Measurements from ENCODE around the gene PCGF1.

PCGF1 gene

GRCh38 chr2:74546004-74546403 lies 38.5 kb upstream of the PCGF1 start:
- TF ChIP-seq CTCF (IDR thresholded peaks at IDR 0.05; ENCODE audit: low read length), result no peak
- no peak for TF ChIP-seq EZH2 (IDR thresholded peaks at IDR 0.05; ENCODE audit: borderline replicate concordance, low read length)
- Histone ChIP-seq H3K27me3 (ENCODE audit: insufficient read depth, low read length) (peaks cover 13% of the 10 kb centered on the region), H3F3A (ENCODE audit: insufficient read depth, low read length) (no peaks in the 10 kb centered on the region)

GRCh38 chr2:74544634-74545033 lies 37.1 kb upstream of the PCGF1 start:
- TF ChIP-seq EZH2 (IDR thresholded peaks at IDR 0.05; ENCODE audit: borderline replicate concordance, low read length) (no peak), CTCF (IDR thresholded peaks at IDR 0.05; ENCODE audit: low read length) (peak; percentile 34; the same call in 1 of the 2 replicates)
- Histone ChIP-seq H3K9ac (ENCODE audit: low read length) (no peak overlapping the region), H3K36me3 (ENCODE audit: insufficient read depth, low read length) (no peaks in the 10 kb centered on the region), H2AFZ (ENCODE audit: low read length) (no peak overlapping the region), H3K4me1 (ENCODE audit: insufficient read depth, low read length, severe bottlenecking) (no peaks in the 10 kb centered on the region), H3K79me2 (ENCODE audit: insufficient read depth, low read length) (no peaks in the 10 kb centered on the region), H3F3A (ENCODE audit: insufficient read depth, low read length) (no peaks in the 10 kb centered on the region), H3K9me2 (ENCODE audit: low read depth, low read length) (no peaks in the 10 kb centered on the region), H3K27ac (ENCODE audit: low read depth, low read length, poor library complexity, severe bottlenecking) (no peak overlapping the region), H4K20me1 (ENCODE audit: insufficient read depth, low read length) (no peaks in the 10 kb centered on the region), H3K9me3 (ENCODE audit: low read length) (no peaks in the 10 kb centered on the region), H3K4me2 (ENCODE audit: low read length) (no peak overlapping the region), H3K27me3 (ENCODE audit: insufficient read depth, low read length) (peaks cover 10% of the 10 kb centered on the region), H3K4me3 (ENCODE audit: low read depth, low read length, poor library complexity, severe bottlenecking) (no peak overlapping the region)

More at GRCh38 chr2:74546004-74546403, 38.5 kb upstream of the PCGF1 start:
- no peaks in the 10 kb centered on the region for H3K9me3 ChIP-seq (ENCODE audit: low read length)
- H3K36me3 ChIP-seq (ENCODE audit: insufficient read depth, low read length), result no peaks in the 10 kb centered on the region
- H4K20me1 ChIP-seq (ENCODE audit: insufficient read depth, low read length), result no peaks in the 10 kb centered on the region
- no peak overlapping the region for H3K4me2 ChIP-seq (ENCODE audit: low read length)
- H3K79me2 ChIP-seq (ENCODE audit: insufficient read depth, low read length), result no peaks in the 10 kb centered on the region
- H3K27ac ChIP-seq (ENCODE audit: low read depth, low read length, poor library complexity, severe bottlenecking), result no peak overlapping the region
- H3K9ac ChIP-seq (ENCODE audit: low read length), result no peak overlapping the region
- H3K9me2 ChIP-seq (ENCODE audit: low read depth, low read length), result no peaks in the 10 kb centered on the region
- H3K4me1 ChIP-seq (ENCODE audit: insufficient read depth, low read length, severe bottlenecking), result no peaks in the 10 kb centered on the region
- H2AFZ ChIP-seq (ENCODE audit: low read length), result no peak overlapping the region
- H3K4me3 ChIP-seq (ENCODE audit: low read depth, low read length, poor library complexity, severe bottlenecking), result no peak overlapping the region

GRCh38 chr2:74542978-74543377 lies 35.5 kb upstream of the PCGF1 start:
- no peaks in the 10 kb centered on the region for H3K9me3 ChIP-seq (ENCODE audit: low read length)
- H2AFZ ChIP-seq (ENCODE audit: low read length), result no peak overlapping the region
- TF ChIP-seq CTCF (IDR thresholded peaks at IDR 0.05; ENCODE audit: low read length), result no peak
- no peak for TF ChIP-seq EZH2 (IDR thresholded peaks at IDR 0.05; ENCODE audit: borderline replicate concordance, low read length)
- no peaks in the 10 kb centered on the region for H4K20me1 ChIP-seq (ENCODE audit: insufficient read depth, low read length)
- peaks cover 5% of the 10 kb centered on the region for H3K4me1 ChIP-seq (ENCODE audit: insufficient read depth, low read length, severe bottlenecking)
- no peak overlapping the region for H3K9ac ChIP-seq (ENCODE audit: low read length)
- no peaks in the 10 kb centered on the region for H3K36me3 ChIP-seq (ENCODE audit: insufficient read depth, low read length)
- H3K27ac ChIP-seq (ENCODE audit: low read depth, low read length, poor library complexity, severe bottlenecking), result no peak overlapping the region
- no peaks in the 10 kb centered on the region for H3K9me2 ChIP-seq (ENCODE audit: low read depth, low read length)
- no peak overlapping the region for H3K4me2 ChIP-seq (ENCODE audit: low read length)
- H3K27me3 ChIP-seq (ENCODE audit: insufficient read depth, low read length), result peaks cover 4% of the 10 kb centered on the region; the same call in 1 of the 2 replicates
- H3F3A ChIP-seq (ENCODE audit: insufficient read depth, low read length), result no peaks in the 10 kb centered on the region
- H3K79me2 ChIP-seq (ENCODE audit: insufficient read depth, low read length), result no peaks in the 10 kb centered on the region
- no peak overlapping the region for H3K4me3 ChIP-seq (ENCODE audit: low read depth, low read length, poor library complexity, severe bottlenecking)
